ENCODE results near the gene GRK4.

GRCh38 chr4:3010998-3011397 lies 47.6 kb downstream of the GRK4 start:
- no peak for TF ChIP-seq CTCF (IDR thresholded peaks at IDR 0.05; ENCODE audit: insufficient read depth, low read depth, low read length)
- TF ChIP-seq EZH2 (IDR thresholded peaks at IDR 0.05; ENCODE audit: insufficient read depth, low read length) = no peak
